ENCODE data around the gene POLD4.
"Not testable (repeated sequence)": the region's sequence is repeated elsewhere in the genome, so short reads cannot be mapped to it uniquely, and the experiment has no call there.

The POLD4 gene

DNA sequence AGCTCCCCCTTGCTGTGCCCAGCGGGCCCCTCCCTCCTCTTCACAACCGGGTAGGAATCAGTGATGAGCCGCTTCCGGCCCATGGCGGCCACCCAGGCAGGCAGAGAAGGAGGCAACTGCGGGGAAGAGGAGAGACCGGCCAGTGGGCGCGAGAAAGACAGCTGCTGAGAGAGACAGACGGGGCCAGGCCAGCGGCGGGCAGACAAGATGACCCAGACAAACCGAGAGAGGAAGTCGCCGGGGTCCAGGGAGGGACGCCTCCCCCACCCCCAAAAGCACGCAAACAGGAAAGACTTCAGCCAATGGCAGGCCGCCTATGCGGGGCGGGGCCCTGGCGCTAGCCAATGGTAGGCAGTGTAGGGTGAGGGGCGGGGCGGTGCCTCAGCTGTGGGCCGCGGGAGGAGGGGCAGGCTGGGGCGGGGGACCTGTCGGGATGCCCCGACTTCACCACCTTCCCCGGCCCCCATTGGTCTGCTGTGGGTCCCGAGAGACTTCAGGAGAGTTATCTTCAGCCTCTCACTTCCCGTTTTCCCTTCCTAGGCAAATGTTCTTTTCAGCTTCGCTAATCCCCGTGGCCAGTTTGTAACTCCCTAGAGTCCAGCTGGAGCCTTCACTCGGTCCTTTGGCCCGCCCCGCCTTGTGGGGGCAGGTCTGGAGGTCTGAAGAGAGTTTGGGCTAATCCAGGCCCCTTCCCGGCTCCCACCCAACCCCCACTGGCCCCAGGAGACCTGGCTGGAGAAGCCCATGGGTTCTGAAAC is at the start of gene POLD4:
Gene POLD4 (minus strand): TSS at position 230 of the 758 bp plus-strand sequence. CDS start 147 bp downstream, at position 83.
- peak; percentile 96 for DNase-seq

DNA sequence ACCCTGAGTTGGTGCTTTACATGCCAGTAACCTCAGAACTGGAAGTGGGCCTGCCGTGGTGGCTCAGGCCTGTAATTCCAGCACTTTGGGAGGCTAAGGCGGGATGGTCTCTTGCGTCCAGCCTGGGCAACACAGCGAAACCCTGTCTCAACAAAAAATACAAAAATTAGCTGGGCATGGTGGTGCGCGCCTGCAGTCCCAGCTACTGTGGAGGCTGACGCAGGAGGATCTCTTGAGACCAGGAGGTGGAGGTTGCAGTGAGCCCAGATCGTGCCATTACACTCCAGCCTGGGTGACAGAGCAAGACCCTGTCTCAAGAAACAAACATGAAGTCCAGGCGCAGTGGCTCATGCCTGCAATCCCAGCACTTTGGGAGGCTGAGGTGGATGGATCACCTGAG is 49.7 kb upstream of the POLD4 start:
- DNase-seq: not testable (repeated sequence)

DNA sequence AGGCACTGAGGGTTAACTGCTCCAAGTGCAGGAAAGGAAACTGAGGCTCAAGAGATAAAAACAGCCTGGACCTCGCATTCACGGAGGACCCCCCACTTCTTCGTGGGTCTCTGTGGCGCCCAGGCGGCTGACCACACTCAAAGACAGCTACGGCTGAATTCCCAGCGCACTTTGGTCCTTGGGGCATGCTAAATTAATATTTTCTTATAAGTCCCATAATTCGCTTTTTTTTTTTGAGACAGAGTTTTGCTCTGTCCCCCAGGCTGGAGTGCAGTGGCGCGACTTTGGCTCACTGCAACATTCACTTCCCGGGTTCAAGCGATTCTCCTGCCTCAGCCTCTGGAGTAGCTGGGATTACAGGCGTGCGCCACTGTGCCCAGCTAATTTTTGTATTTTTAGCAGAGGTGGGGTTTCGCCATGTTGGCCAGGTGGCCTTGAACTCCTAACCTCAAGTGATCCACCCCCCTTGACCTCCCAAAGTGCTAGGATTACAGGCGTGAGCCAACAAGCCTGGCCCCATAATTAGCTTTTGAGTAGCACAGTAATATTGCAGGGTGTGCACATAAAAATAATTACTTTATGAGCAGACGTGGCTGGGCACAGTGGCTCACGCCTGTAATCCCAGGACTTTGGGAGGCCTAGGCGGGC is 49.0 kb upstream of the POLD4 start:
- DNase-seq: not testable (repeated sequence)

DNA sequence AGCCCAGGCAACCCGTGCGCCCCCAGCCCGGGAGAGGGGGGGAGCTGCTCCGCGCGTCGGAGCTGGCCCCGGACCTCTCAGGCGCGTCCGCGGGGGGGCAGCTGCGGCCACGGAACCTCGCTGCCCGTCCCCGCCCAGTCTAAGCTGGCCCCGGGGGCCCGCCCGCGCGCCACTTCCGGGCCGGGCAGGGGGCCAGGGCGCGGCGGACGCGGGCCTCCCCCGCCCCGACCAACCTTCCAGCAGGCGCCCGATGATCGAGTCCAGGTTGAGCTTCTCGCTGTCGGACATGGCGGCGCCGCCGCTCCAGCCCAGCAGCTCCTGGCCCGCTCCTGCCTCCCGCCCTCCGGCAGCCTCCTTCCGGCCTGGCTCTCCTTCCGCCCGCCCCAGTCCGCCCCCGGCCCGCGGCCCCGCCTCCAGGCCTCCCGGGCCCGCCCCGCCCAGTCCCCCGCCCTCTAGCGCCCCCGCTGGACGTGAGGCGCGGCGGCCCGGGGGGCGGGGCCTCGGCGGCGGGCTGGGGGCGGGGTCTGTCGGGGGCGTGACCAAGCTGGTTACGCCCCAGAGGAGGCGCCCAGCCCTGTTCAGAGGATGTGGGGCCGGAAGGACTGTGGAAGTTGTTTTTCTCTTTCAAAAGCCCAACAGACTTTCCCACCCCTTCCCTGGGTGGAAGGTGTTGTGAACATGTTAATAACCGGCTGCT is 48.3 kb upstream of the POLD4 start, which contains the start of gene PPP1CA:
Gene PPP1CA (minus strand): TSS at position 364 of the 697 bp plus-strand sequence. CDS start 76 bp downstream, at position 288.
- peak; percentile 89 for DNase-seq

DNA sequence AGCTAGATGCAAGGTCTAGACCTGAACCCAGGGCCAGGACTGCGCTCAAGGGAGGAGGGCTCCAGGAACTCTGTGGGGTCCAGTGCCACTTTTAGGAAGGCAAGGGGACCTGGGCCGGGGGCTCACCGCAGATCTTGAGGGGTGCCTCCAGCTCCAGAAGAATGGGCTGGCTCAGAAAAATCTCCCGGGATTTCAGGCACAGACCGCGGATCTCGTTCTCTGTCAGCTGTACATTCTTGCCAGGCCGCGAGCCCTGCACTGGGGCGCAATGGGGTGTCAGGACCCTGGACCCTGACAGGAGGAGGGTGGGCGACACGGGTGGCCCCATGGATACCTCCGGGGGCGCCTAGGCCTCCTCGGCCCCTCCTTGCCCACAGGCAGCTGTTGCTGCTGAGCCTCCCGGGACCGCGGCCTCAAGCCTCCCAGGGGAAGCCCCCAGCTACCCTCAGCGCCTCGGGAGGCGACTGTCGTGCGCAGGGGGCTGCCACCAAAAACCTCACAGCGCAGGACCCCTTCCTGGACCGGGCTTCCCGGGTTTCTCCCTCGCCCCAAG is 47.7 kb upstream of the POLD4 start:
- no peak for DNase-seq

DNA sequence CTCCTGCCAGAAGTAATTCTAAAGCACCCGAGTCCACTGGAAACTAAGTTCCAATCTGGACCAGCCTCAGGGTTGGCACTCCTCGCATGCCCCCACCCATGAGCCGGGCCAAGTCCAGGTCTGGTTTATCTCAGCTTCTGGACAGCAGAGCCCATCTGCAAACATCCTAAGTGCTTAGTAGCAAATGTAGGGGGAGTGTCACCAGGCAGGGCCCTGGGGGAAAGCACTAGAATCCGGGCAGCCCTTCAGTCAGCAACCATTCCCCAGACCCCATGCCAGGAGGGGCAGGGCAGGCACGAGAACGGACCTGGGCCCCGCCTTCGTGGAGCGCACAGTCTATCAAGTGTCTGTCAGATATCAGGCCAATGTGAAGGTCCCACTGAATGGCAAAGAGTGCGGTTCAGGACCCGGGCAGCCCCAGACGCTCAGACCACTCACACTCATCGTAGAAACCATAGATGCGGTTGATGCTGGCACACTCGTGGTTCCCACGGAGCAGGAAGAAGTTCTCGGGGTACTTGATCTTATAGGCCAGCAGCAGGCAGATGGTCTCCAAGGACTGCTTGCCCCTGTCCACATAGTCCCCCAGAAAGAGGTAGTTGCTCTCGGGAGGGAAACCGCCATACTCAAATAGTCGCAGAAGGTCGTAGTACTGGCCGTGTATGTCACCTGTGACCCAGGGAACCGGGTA is 47.0 kb upstream of the POLD4 start:
- DNase-seq: peak; percentile 33

DNA sequence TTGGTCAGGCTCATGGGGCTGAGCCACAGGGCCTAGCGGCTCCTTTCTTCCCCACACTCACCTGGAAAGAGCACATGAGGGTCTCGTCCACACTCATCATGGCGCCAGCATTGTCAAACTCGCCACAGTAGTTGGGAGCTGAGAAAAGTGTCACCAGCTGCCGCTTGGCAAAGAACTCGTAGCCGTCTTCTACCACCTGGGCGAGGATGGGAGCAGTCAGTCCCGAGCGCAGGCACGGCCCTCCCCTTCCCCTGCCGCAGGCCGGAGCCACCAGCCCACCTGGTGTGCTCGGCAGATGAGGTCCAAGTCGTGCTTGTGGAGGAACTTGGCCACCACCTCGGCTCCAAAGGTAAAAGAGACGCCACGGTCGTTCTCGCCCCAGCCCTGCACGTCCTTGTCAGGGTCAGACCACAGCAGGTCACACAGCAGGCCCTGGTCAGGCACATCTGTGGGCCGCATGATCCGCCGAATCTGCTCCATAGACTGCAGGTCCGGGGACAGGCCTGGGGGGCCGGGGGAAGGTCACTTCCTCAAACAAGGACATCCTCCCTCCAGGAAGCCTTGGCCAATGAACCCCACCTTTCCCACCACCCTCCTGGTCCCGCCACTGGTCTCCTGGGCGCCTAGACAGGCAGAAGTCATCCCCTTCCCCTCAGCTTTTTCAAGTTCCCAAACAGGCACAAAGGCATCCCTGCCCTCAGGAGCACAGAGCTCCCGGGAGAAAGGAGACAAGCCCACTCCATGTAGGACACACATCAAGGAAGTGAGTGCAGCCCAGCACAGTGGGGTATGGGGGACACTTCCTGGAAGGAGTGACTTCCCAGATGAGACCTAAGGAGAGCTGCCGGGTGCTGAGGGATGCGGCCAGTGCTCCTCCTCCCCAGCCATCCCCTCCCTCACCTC is 45.6 kb upstream of the POLD4 start:
- DNase-seq: no peak

DNA sequence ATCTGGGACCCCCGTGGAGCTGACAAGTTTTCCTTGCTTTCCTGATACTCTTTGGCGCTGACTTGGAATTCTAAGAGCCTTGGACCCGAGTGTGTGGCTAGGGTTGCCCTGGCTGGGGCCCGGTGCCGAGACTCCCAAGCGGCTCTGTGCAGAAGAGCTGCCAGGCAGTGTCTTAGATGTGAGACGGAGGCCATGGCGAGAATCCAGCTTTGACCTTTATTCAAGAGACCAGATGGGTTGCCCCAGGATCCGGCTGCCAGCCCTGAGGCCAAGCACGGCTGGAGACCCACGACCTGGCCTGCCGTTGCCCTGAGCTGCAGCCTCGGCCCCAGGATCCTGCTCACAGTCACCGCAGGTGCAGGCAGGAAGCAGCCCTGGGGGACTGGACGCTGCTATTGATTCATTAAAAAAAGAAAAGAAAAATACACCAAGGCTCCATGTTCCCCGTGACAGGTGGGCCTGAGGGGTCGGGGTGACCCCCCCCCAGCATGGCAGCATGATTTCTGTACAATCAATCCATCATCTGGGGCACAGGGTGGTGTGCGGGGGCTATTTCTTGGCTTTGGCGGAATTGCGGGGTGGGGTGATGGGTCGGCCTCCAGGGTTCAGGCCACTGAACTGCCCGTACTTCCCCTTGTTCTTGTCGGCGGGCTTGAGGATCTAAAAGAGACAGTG is 44.8 kb upstream of the POLD4 start:
- DNase-seq: no peak

DNA sequence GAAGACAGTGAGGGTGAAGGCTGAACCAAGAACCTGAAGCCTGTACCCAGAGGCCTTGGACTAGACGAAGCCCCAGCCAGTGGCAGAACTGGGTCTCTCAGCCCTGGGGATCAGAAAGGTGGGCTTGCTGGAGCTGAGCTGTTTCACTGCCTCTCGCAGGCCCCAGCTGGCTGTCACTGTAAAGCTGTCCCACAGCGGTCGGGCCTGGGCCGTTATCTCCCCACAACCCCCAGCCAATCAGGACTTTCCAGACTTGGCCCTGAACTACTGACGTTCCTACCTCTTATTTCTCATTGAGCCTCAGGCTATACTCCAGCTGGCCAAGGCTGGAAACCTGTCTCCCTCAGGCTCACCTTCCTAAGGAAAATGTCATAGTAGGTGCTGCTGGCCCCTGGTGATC is 44.2 kb upstream of the POLD4 start:
- no peak for DNase-seq

DNA sequence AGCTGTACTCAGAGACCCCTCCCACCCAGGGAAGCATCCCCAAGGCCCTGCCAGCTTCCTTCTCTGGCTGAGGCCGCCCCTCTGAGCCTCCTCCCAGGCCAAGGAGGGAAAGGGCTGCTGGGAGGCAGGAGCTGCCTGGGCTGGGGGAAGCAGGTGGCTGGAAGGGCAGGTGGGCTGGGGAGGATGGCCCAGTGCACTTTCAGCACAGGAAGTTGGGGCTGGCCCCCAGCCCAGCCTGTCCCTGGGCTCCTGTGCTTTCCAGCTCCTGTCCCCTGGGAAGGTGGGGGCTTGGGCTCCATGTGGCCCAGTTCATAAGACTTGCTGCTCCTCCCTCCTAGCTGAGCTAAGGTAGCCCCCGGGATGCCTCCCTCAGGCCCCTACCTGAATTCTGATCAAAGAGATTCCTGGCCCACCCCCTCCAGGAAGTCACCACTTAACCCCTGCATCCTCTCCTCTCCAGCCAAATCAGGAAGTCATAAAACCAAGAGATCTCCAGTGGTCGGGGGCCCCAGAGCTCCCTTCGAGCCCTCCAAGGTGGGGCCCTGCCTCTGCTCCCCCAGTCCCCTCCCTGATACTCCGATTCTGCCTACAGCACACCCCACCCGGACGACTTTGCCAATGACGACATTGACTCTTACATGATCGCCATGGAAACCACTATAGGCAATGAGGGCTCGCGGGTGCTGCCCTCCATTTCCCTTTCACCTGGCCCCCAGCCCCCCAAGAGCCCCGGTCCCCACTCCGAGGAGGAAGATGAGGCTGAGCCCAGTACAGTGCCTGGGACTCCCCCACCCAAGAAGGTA is 43.4 kb upstream of the POLD4 start:
- DNase-seq: no peak

DNA sequence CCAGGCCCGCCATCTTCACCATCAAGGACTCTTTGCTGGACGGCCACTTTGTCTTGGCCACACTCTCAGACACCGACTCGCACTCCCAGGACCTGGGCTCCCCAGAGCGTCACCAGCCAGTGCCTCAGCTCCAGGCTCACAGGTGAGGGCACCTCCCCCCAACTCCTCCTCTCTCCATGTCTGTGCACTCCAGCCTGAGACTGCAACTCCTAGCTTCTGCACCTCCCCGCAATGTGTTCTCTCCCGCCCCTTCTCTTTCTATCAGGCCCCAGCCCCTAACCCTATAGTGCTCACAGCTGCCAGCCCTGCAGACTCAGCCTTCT is 42.9 kb upstream of the POLD4 start:
- DNase-seq: no peak

DNA sequence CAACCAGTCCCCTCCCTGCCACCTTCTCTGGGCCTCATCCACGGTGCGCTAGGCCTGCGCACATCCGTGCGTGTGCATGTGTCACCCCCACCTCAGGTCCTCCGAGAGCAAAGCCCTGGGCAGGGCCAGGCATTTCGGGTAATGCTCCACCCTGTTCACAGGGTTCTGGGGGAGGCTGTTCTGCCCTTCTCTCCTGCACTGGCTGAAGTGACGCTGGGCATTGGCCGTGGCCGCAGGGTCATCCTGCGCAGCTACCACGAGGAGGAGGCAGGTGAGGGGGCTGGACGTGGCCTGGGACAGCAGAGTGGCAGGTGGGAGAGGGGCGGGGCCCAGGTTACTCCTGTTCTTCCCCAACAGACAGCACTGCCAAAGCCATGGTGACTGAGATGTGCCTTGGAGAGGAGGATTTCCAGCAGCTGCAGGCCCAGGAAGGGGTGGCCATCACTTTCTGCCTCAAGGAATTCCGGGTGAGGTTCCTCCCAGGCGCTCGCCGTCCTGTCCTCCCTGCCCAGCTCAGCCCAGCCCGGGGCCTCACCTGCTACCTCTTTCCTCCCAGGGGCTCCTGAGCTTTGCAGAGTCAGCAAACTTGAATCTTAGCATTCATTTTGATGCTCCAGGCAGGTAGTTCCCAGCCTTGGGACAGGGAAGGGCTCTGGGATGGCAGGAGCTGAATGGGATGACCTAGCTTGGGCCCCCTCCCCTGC is 42.4 kb upstream of the POLD4 start:
- no peak for DNase-seq

DNA sequence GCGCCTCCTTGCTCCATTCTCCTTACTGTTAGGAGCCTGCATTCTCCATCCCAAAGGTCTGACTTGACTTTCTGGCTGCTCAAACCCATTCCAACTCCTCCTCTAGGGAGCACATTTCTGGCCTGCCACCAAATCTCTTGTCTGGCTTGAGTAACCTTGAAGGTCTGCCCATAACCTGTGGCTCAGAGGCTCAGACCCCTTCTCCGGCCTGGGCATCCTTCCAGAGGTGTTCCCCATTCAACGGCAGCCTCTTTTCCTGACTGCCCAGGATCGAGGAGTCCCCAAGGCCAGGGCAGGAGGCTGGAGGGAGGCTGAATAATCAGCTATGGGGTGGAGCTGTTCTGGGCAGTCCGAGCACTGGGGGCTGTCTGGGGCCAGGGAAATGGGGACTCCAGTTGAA is 40.6 kb upstream of the POLD4 start:
- DNase-seq: no peak

DNA sequence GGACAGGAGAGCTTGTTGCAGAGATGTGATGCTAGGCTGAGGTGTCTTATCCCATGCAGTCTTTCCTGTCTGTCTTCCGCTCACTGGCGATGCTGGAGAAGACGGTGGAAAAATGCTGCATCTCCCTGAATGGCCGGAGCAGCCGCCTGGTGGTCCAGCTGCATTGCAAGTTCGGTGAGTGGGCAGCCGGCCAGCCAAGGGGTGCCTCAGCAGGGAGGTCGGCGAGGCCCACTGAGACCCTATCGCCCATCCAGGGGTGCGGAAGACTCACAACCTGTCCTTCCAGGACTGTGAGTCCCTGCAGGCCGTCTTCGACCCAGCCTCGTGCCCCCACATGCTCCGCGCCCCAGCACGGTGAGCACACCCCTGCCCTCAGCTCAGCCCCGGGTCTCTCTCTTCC is 40.1 kb upstream of the POLD4 start:
- no peak for DNase-seq

DNA sequence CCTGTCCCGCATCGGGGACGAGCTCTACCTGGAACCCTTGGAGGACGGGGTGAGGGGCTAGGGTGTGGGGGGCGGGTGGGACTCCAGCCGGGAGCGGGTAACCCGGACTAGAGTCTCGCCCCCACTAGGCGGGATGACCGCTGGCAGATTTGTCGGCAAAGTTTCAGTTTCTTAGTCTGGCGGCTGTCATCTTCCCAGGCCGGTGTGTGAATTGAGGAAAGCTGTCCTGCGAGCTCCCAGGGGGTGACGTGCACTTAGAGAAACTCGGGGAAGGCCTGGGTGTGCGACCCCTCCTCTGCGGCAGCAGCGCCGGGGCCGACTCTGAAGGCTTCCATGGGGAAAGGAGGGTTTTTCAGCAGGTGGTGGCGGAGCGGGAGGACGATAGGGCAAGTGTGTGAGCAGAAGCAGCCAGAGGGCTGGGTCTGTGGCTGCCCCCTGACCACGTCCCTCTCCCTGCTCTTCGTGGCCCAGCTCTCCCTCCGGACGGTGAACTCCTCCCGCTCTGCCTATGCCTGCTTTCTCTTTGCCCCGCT is 38.9 kb upstream of the POLD4 start:
- no peak for DNase-seq

DNA sequence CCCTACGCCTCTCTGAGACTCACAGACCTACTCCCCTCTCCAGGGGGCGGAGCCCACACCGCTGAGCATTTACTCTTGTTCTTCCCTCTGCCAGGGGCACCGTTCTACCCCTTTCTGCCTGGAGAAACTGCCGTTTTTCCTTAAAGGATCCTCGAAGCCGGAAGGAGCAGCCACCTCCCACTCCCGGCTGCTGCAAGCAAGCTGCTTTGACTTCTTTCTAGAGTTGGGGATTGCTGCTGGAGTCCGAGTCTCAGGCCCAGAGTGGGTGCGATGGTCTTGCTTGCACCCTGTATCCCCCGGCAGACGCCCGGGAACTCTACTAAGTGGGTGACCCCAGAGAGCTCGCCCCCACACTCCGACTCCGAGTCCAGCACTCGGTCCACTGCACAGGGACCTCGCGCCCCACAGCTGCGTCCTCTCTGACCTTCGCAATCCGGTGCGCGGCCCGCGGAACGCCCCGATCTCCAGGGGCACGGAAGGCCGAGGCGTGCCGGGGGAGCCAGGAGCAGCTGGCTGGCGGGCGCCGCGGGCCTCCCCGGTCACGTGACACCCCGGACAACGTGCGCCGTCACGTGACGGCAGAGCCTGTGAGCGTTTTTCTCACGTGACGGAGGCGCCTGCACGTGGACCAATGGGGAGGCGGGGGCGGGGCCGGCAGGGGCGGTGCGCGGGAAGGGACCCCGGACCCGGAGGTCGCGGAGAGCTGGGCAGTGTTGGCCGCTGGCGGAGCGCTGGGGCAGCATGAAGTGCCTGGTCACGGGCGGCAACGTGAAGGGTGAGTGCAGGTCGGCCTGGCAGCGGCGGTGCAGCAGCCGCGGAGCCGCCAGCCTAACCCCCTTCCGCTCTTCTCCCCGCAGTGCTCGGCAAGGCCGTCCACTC is 38.2 kb upstream of the POLD4 start, which contains the start of gene RAD9A:
Gene RAD9A (plus strand): TSS at position 683 of the 879 bp plus-strand sequence. CDS start 59 bp downstream, at position 742.
- peak; percentile 93 for DNase-seq

DNA sequence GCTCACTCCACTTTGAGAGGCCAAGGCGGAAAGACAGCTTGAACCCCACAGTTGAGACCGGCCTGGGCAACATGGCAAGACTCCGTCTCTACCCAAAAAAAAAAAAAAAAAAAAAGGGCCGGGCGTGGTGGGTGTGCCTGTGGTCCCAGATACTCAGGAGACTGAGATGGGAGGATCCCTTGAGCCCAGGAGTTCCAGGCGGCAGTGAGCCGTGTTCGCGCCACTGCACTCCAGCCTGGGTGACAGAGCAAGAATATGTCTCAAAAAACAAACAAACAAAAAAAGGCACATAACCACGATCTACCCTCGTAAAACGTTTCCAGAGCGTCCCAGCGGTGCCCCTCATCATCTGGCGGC is 37.6 kb upstream of the POLD4 start:
- DNase-seq: no peak

DNA sequence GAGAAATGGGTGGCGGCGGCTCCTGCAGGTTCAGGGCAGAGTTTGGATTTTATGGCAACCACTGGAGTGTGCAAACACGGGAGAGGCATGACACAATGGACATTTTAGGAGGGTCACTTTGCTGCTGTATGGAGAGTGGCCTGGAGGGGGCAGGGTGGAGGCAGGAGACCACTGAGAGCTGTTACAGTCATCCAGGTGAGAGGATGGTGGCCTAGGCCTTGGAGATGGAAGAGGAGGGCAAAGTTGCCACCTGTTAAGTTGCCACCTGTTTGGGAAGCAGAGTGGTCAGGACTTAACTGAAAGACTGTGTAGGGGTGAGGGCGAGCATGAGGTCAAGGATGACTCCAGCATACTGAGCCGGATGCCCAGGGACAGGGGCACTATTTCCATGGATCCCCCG is 36.1 kb upstream of the POLD4 start:
- DNase-seq: peak; percentile 58
